Panc1 (cell line): ENCODE data around the gene STARD13. TPM values are rescaled to one million over a fixed set of nuclear protein-coding genes. Genes with fewer than 3 reads are reported as not detected.

Experiments
- ATAC-seq: fragments of 200-7000 bp; cut with Tn5 transposase; 2 replicates; pipeline ENCODE4 v1.9.1; 2020; ENCODE audit warnings: mild to moderate bottlenecking, moderate library complexity
- BruUV-seq: library from RNA; stranded (reverse); fragments of 400-500 nt; replicated peaks from 2 replicates; lab custom pipeline; 2021; lab: Mats Ljungman, UMichigan
- CTCF ChIA-PET: fragments of 300-600 bp; sonication (Branson Sonifier 250); formaldehyde crosslinking; loops from one replicate; lab custom pipeline; 2022; ENCODE audit warnings: antibody characterized with exemption; lab: Charles Lee
- POLR2A ChIA-PET: fragments of 300-600 bp; sonication (Branson Sonifier 250); formaldehyde crosslinking; loops from one replicate; lab custom pipeline; 2022; ENCODE audit warnings: antibody characterized with exemption; lab: Charles Lee
- DNase-seq: peaks from one replicate; pipeline ENCODE4 v3.0.0-alpha.2; 2010; ENCODE audit warnings: low read depth, low spot score
- H3K27ac ChIP-seq: 2 replicates; pipeline ENCODE4 v1.5.1; 2011; ENCODE audit warnings: mild to moderate bottlenecking, low read length, inconsistent platforms
- H3K27me3 ChIP-seq: fragments of 200-500 bp; sonication (Bioruptor generic); 2 replicates; pipeline ENCODE4 v1.6.0; 2014; ENCODE audit warnings: low read length, inconsistent platforms; ENCODE audit not compliant: control insufficient read depth, insufficient read depth
- H3K36me3 ChIP-seq: fragments of 200-500 bp; sonication (Bioruptor generic); 2 replicates; pipeline ENCODE4 v1.5.1; 2014; ENCODE audit warnings: inconsistent platforms, mild to moderate bottlenecking, low read length, moderate library complexity; ENCODE audit not compliant: control insufficient read depth, insufficient read depth
- H3K4me1 ChIP-seq: 2 replicates; pipeline ENCODE4 v1.5.1; 2011; ENCODE audit warnings: inconsistent platforms, mild to moderate bottlenecking, low read length, moderate library complexity; ENCODE audit not compliant: control insufficient read depth, insufficient read depth
- H3K4me3 ChIP-seq, 2 experiments: 2 replicates each; pipeline ENCODE4 v1.5.1; 2011 to 2012; ENCODE audit warnings: low read depth in 2 of 2, low read length in 2 of 2, mild to moderate bottlenecking in 2 of 2, inconsistent platforms in 1 of 2, moderate library complexity in 1 of 2
- H3K9me3 ChIP-seq: fragments of 200-500 bp; sonication (Bioruptor generic); 2 replicates; pipeline ENCODE4 v1.5.1; 2014; ENCODE audit warnings: low read depth, mild to moderate bottlenecking, inconsistent platforms, low read length, moderate library complexity; ENCODE audit not compliant: control insufficient read depth, insufficient read depth
- CTCF ChIP-seq: fragments of 450-650 bp; IDR thresholded peaks from 2 replicates; pipeline ENCODE4 v1.5.1; 2017; ENCODE audit warnings: mild to moderate bottlenecking
- POLR2AphosphoS5 ChIP-seq: IDR thresholded peaks from 2 replicates; pipeline ENCODE4 v1.6.1; 2012; ENCODE audit warnings: mild to moderate bottlenecking, low read depth, low read length, moderate library complexity
- SIN3A ChIP-seq: IDR thresholded peaks from 2 replicates; pipeline ENCODE4 v1.6.1; 2012; ENCODE audit warnings: low read depth, mild to moderate bottlenecking, low read length, moderate library complexity, borderline replicate concordance; ENCODE audit not compliant: insufficient read depth
- TCF7L2 ChIP-seq: IDR thresholded peaks from 2 replicates; pipeline ENCODE4 v1.6.1; 2011; ENCODE audit warnings: mild to moderate bottlenecking, low read depth, low read length, inconsistent platforms
- in situ Hi-C: cut with HindIII; loops from 2 replicates; pipeline ENCODE4 v1.10.0; 2016; ENCODE audit warnings: low sequenced_read_pairs, low pct_unique_long_range_greater_than_20kb
- intact Hi-C: fragments of 100-400 bp; cut with micrococcal nuclease; formaldehyde crosslinking; loops from one replicate; pipeline ENCODE4 v1.10.0; 2022; ENCODE audit not compliant: unreplicated experiment
- total RNA-seq: library from RNA; stranded (reverse); gene quantifications from one replicate; pipeline ENCODE4 v1.2.1, GENCODE V29; 2021; ENCODE audit not compliant: unreplicated experiment
- TF ChIP-seq, protein P1 (sequence below), 2 experiments: IDR thresholded peaks; 2 replicates each; pipeline ENCODE4 v1.6.1; 2011 to 2012; ENCODE audit warnings: low read depth in 2 of 2, control low read depth in 1 of 2, low read length in 1 of 2, mild to moderate bottlenecking in 1 of 2, moderate library complexity in 1 of 2; ENCODE audit not compliant: insufficient read depth in 1 of 2

STARD13 gene
- total RNA-seq, 1 experiment from 2014 or later, result 6.5 TPM

DNA sequence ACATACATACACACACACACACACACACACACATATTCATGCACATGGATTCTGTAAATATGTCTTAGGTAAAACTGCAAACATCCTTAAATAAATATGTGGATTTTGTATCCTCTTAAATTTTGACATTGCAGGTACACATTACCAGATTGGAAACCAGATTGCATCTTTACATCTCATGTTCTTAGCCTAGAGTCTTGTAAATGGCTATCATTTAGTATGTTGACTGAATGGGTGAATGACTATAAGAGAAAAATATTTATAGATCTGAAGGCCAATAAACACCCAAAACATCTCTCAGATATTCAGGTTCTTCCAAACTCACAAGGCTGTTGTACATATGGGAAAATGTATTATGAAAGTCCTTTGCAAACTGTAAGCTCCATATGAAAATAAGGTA is 104.3 kb downstream of the STARD13 start:
- no peak for DNase-seq
- in situ Hi-C loops, result no loop called here
- no TSS peak for BruUV-seq
- CTCF ChIA-PET, result no interaction called here
- Histone ChIP-seq H3K9me3 (no peaks in the 10 kb centered on the region), H3K27me3 (no peaks in the 10 kb centered on the region), H3K4me1 (no peaks in the 10 kb centered on the region), H3K4me3 (no peak overlapping the region), H3K27ac (no peak overlapping the region), H3K36me3 (no peaks in the 10 kb centered on the region)
- no peak for ATAC-seq
- POLR2A ChIA-PET, result no interaction called here
- intact Hi-C loops, result no loop called here
- TF ChIP-seq TCF7L2 (no peak), SIN3A (no peak)

DNA sequence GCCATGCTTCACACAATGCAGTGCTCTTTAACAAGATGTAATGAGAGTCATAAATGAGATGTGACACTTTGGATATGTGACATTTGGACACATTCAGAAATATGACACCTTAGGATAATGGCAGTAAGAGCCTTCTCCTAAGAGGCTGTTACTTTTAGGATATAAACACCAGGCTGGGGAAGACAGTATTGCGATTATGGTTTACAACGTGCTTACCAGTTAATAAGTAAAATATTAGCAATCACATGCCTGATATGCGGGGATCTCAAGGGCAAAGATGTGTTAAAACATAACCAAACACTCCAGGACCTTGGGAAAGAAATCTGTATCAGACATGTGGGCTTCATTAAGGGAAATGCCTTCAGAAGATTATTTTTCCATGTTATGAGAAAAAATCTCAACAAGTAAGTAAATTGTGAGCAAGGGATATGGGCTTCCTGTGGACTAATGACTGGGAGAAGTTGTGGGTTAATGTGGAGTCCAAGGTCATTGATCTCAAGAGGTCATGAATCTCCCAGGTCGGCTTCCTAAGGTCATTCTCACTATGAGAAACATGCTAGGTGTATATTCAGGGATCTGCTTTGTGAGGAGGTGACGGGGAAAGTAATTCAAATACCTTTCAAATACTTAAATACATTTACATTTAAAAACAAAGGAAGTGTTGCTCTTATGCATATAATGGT is 105.3 kb downstream of the STARD13 start:
- CTCF ChIA-PET, result no interaction called here
- H3K36me3 ChIP-seq, result no peaks in the 10 kb centered on the region
- no peak for DNase-seq
- no peaks in the 10 kb centered on the region for H3K4me1 ChIP-seq
- in situ Hi-C loops (no loop called here), intact Hi-C loops (no loop called here)
- H3K27ac ChIP-seq, result no peak overlapping the region
- H3K4me3 ChIP-seq, result no peak overlapping the region
- H3K9me3 ChIP-seq, result no peaks in the 10 kb centered on the region
- TF ChIP-seq, protein P1, sequence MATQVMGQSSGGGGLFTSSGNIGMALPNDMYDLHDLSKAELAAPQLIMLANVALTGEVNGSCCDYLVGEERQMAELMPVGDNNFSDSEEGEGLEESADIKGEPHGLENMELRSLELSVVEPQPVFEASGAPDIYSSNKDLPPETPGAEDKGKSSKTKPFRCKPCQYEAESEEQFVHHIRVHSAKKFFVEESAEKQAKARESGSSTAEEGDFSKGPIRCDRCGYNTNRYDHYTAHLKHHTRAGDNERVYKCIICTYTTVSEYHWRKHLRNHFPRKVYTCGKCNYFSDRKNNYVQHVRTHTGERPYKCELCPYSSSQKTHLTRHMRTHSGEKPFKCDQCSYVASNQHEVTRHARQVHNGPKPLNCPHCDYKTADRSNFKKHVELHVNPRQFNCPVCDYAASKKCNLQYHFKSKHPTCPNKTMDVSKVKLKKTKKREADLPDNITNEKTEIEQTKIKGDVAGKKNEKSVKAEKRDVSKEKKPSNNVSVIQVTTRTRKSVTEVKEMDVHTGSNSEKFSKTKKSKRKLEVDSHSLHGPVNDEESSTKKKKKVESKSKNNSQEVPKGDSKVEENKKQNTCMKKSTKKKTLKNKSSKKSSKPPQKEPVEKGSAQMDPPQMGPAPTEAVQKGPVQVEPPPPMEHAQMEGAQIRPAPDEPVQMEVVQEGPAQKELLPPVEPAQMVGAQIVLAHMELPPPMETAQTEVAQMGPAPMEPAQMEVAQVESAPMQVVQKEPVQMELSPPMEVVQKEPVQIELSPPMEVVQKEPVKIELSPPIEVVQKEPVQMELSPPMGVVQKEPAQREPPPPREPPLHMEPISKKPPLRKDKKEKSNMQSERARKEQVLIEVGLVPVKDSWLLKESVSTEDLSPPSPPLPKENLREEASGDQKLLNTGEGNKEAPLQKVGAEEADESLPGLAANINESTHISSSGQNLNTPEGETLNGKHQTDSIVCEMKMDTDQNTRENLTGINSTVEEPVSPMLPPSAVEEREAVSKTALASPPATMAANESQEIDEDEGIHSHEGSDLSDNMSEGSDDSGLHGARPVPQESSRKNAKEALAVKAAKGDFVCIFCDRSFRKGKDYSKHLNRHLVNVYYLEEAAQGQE (IDR thresholded peaks at IDR 0.05; ENCODE audit: insufficient read depth in 1 of 2, low read depth in 2 of 2, low read length in 1 of 2), result no peak
- TF ChIP-seq SIN3A (no peak), POLR2AphosphoS5 (no peak), TCF7L2 (no peak), CTCF (no peak)
- no peak for ATAC-seq
- no TSS peak for BruUV-seq
- no peaks in the 10 kb centered on the region for H3K27me3 ChIP-seq
- POLR2A ChIA-PET, result no interaction called here

DNA sequence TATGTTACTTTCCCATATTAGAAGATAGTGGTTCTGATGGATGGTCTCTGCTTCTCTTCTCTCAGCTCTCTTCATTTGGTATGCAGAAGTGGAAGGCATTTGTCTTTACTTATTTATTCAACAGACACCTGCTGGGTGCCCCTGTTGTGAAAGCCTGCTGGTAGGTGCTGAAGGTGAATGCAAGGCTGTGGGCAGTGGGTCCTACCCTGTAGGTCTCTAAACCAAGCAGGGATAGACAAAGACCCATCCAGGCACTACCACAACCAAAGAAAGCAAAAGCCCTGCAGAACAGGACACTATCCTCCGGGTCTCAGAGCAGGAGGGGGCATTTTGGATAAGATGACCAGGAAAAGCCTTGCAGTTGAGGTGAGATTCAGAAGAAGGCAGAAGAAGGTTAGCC is 106.1 kb downstream of the STARD13 start:
- no TSS peak for BruUV-seq
- no peaks in the 10 kb centered on the region for H3K9me3 ChIP-seq
- in situ Hi-C loops (no loop called here), intact Hi-C loops (no loop called here)
- H3K36me3 ChIP-seq, result no peaks in the 10 kb centered on the region
- TF ChIP-seq, protein P1 (IDR thresholded peaks at IDR 0.05; ENCODE audit: insufficient read depth in 1 of 2, low read depth in 2 of 2, low read length in 1 of 2), result no peak
- no peak for TF ChIP-seq POLR2AphosphoS5
- no peak for TF ChIP-seq CTCF
- no peak for TF ChIP-seq SIN3A
- TF ChIP-seq TCF7L2, result no peak
- no peak for ATAC-seq
- H3K27ac ChIP-seq, result no peak overlapping the region
- CTCF ChIA-PET, result no interaction called here
- no peak overlapping the region for H3K4me3 ChIP-seq
- no peaks in the 10 kb centered on the region for H3K27me3 ChIP-seq
- DNase-seq, result no peak
- H3K4me1 ChIP-seq, result no peaks in the 10 kb centered on the region
- POLR2A ChIA-PET, result no interaction called here
